ENCODE measurements around the gene ZNF521. TPM values are rescaled to one million over a fixed set of nuclear protein-coding genes. Genes with fewer than 3 reads are reported as not detected.

Gene ZNF521
- total and polyA plus RNA-seq, 2 donors (not counting 3 experiments of a cell fraction or from before 2014, with no cell fraction given), result 111 to 168 TPM

- H3K27ac ChIP-seq (ENCODE audit: insufficient read depth, low read depth, low read length), result no peak overlapping the region
- no peak overlapping the region for H3K9ac ChIP-seq (replicated peaks; ENCODE audit: extremely low read depth, insufficient read depth, low read length)
- FAIRE-seq, result no peak
- H3K79me2 ChIP-seq (ENCODE audit: control insufficient read depth, insufficient read depth, low read length), result peaks cover 5% of the 10 kb centered on the region
- H3K4me3 ChIP-seq (replicated peaks in 1 of 3; ENCODE audit: insufficient read depth in 1 of 3, low read depth in 1 of 3, low read length in 3 of 3), result no peak overlapping the region
- DNase-seq (ENCODE audit: low read depth, low spot score), result no peak
- POLR2A ChIA-PET, result no interaction called here
- H3K4me1 ChIP-seq (ENCODE audit: control insufficient read depth, extremely low read depth, insufficient read depth, low read length), result no peaks in the 10 kb centered on the region
- H4K20me1 ChIP-seq (replicated peaks; ENCODE audit: control insufficient read depth, extremely low read depth, insufficient read depth, low read length), result peaks cover 18% of the 10 kb centered on the region
- no peak for TF ChIP-seq POLR2AphosphoS5 (IDR thresholded peaks at IDR 0.05; ENCODE audit: insufficient read depth, low read depth, low read length)
- TF ChIP-seq MYC (IDR thresholded peaks at IDR 0.05; ENCODE audit: low read depth, low read length), result no peak
- no peak for TF ChIP-seq EZH2 (IDR thresholded peaks at IDR 0.05; ENCODE audit: borderline replicate concordance, low read depth, low read length, severe bottlenecking)
- TF ChIP-seq MAX (IDR thresholded peaks at IDR 0.05; ENCODE audit: insufficient read depth, insufficient read length), result no peak
- TF ChIP-seq POLR2A (IDR thresholded peaks at IDR 0.05; ENCODE audit: low read depth, low read length), result no peak
- CTCF ChIA-PET, result interaction anchor here (2.2 kb wide), 1 partner anchor 11 kb away, joined by 5 read pairs; no protein-coding TSS in a partner anchor
- H3K9me3 ChIP-seq (replicated peaks; ENCODE audit: control insufficient read depth, insufficient read depth, low read length), result no peaks in the 10 kb centered on the region
- peaks cover 2% of the 10 kb centered on the region in 2 experiments for H3K36me3 ChIP-seq (ENCODE audit: control insufficient read depth in 2 of 2, extremely low read depth in 1 of 2, insufficient read depth in 2 of 2, low read length in 2 of 2)
- no peaks in the 10 kb centered on the region for H3K27me3 ChIP-seq (ENCODE audit: control insufficient read depth in 2 of 2, insufficient read depth in 2 of 2, low read length in 2 of 2)
- H3K4me2 ChIP-seq (ENCODE audit: insufficient read depth, low read length), result no peak overlapping the region
- H3K9me1 ChIP-seq (replicated peaks; ENCODE audit: control insufficient read depth, extremely low read depth, insufficient read depth, low read length), result no peaks in the 10 kb centered on the region
- BruUV-seq (replicated peaks), result no TSS peak
- no peak overlapping the region for H2AFZ ChIP-seq (ENCODE audit: low read depth, low read length)
- intact Hi-C loops (cut with micrococcal nuclease), result no loop called here
- dilution Hi-C loops (cut with MboI; ENCODE audit: extremely low pct_ligation_motif_present, low sequenced_read_pairs), result no loop called here
Measured at GRCh38 chr18:25177631-25178030, 174.3 kb downstream of the ZNF521 start.

GRCh38 chr18:25176518-25177042 is 175.4 kb downstream of the ZNF521 start:
- CTCF ChIA-PET, result no interaction called here
- no peak for DNase-seq (ENCODE audit: low read depth, low spot score)
- Histone ChIP-seq H3K4me2 (ENCODE audit: insufficient read depth, low read length) (no peak overlapping the region), H2AFZ (ENCODE audit: low read depth, low read length) (no peak overlapping the region), H3K4me1 (ENCODE audit: control insufficient read depth, extremely low read depth, insufficient read depth, low read length) (no peaks in the 10 kb centered on the region), H3K36me3 (ENCODE audit: control insufficient read depth in 2 of 2, extremely low read depth in 1 of 2, insufficient read depth in 2 of 2, low read length in 2 of 2) (peaks cover 2 to 3% of the 10 kb centered on the region in 2 experiments), H3K9ac (replicated peaks; ENCODE audit: extremely low read depth, insufficient read depth, low read length) (no peak overlapping the region), H3K27me3 (ENCODE audit: control insufficient read depth in 2 of 2, insufficient read depth in 2 of 2, low read length in 2 of 2) (no peaks in the 10 kb centered on the region), H3K4me3 (replicated peaks in 1 of 3; ENCODE audit: insufficient read depth in 1 of 3, low read depth in 1 of 3, low read length in 3 of 3) (no peak overlapping the region), H3K9me3 (replicated peaks; ENCODE audit: control insufficient read depth, insufficient read depth, low read length) (no peaks in the 10 kb centered on the region), H3K79me2 (ENCODE audit: control insufficient read depth, insufficient read depth, low read length) (peaks cover 4% of the 10 kb centered on the region), H4K20me1 (replicated peaks; ENCODE audit: control insufficient read depth, extremely low read depth, insufficient read depth, low read length) (peaks cover 16% of the 10 kb centered on the region), H3K27ac (ENCODE audit: insufficient read depth, low read depth, low read length) (no peak overlapping the region), H3K9me1 (replicated peaks; ENCODE audit: control insufficient read depth, extremely low read depth, insufficient read depth, low read length) (no peaks in the 10 kb centered on the region)
- BruUV-seq (replicated peaks), result no TSS peak
- POLR2A ChIA-PET, result no interaction called here
- intact Hi-C loops (cut with micrococcal nuclease) (no loop called here), dilution Hi-C loops (cut with MboI; ENCODE audit: extremely low pct_ligation_motif_present, low sequenced_read_pairs) (no loop called here)
- no peak for FAIRE-seq
- no peak for TF ChIP-seq MYC (IDR thresholded peaks at IDR 0.05; ENCODE audit: low read depth, low read length)
- TF ChIP-seq FOS (IDR thresholded peaks at IDR 0.05; ENCODE audit: borderline replicate concordance, insufficient read depth, low read length), result no peak
- TF ChIP-seq POLR2AphosphoS5 (IDR thresholded peaks at IDR 0.05; ENCODE audit: insufficient read depth, low read depth, low read length), result no peak
- no peak for TF ChIP-seq GATA2 (IDR thresholded peaks at IDR 0.05; ENCODE audit: insufficient read depth, insufficient read length, low read depth, low read length)
- TF ChIP-seq EZH2 (IDR thresholded peaks at IDR 0.05; ENCODE audit: borderline replicate concordance, low read depth, low read length, severe bottlenecking), result no peak
- TF ChIP-seq JUN (IDR thresholded peaks at IDR 0.05; ENCODE audit: borderline replicate concordance, insufficient read depth, insufficient read length, low read depth), result no peak
- no peak for TF ChIP-seq CTCF (IDR thresholded peaks at IDR 0.05; ENCODE audit: extremely low read depth in 1 of 2, insufficient read depth in 1 of 2, low read depth in 1 of 2, low read length in 2 of 2)
- no peak for TF ChIP-seq MAX (IDR thresholded peaks at IDR 0.05; ENCODE audit: insufficient read depth, insufficient read length)
- no peak for TF ChIP-seq POLR2A (IDR thresholded peaks at IDR 0.05; ENCODE audit: low read depth, low read length)

Measured in endothelial cell of umbilical vein (primary cell).